ENCODE measurements around the gene NCOR2. TPM values are rescaled to one million over a fixed set of nuclear protein-coding genes. Genes with fewer than 3 reads are reported as not detected.

Gene NCOR2
- total RNA-seq, 3 donors from 2014 or later, result 159 to 269 (median 161) TPM

GRCh38 chr12:124583854-124584253 lies 16.4 kb upstream of the NCOR2 start:
- no peak for ATAC-seq
- H3K4me1 ChIP-seq (ENCODE audit: low read depth), result no peaks in the 10 kb centered on the region
- DNase-seq, result no peak
- no peak overlapping the region for H3K4me3 ChIP-seq
- TF ChIP-seq, protein P1, sequence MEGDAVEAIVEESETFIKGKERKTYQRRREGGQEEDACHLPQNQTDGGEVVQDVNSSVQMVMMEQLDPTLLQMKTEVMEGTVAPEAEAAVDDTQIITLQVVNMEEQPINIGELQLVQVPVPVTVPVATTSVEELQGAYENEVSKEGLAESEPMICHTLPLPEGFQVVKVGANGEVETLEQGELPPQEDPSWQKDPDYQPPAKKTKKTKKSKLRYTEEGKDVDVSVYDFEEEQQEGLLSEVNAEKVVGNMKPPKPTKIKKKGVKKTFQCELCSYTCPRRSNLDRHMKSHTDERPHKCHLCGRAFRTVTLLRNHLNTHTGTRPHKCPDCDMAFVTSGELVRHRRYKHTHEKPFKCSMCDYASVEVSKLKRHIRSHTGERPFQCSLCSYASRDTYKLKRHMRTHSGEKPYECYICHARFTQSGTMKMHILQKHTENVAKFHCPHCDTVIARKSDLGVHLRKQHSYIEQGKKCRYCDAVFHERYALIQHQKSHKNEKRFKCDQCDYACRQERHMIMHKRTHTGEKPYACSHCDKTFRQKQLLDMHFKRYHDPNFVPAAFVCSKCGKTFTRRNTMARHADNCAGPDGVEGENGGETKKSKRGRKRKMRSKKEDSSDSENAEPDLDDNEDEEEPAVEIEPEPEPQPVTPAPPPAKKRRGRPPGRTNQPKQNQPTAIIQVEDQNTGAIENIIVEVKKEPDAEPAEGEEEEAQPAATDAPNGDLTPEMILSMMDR (IDR thresholded peaks at IDR 0.05), result no peak
- no peaks in the 10 kb centered on the region for H3K9me3 ChIP-seq
- no peaks in the 10 kb centered on the region for H3K36me3 ChIP-seq (ENCODE audit: low read depth)
- intact Hi-C loops (cut with DNase I, micrococcal nuclease), result no loop called here

GRCh38 chr12:124582108-124582424 lies 14.7 kb upstream of the NCOR2 start:
- TF ChIP-seq, protein P1 (IDR thresholded peaks at IDR 0.05), result no peak
- H3K4me1 ChIP-seq (ENCODE audit: low read depth), result no peaks in the 10 kb centered on the region
- no peak overlapping the region for H3K4me3 ChIP-seq
- ATAC-seq, result peak; percentile 54
- intact Hi-C loops (cut with DNase I, micrococcal nuclease), result no loop called here
- no peak for DNase-seq
- no peaks in the 10 kb centered on the region for H3K36me3 ChIP-seq (ENCODE audit: low read depth)
- no peaks in the 10 kb centered on the region for H3K9me3 ChIP-seq

- DNase-seq, result no peak
- H3K36me3 ChIP-seq (ENCODE audit: low read depth), result no peaks in the 10 kb centered on the region
- TF ChIP-seq, protein P1 (IDR thresholded peaks at IDR 0.05), result no peak
- no peak overlapping the region for H3K4me3 ChIP-seq
- H3K4me1 ChIP-seq (ENCODE audit: low read depth), result no peaks in the 10 kb centered on the region
- ATAC-seq, result no peak
- intact Hi-C loops (cut with DNase I, micrococcal nuclease), result no loop called here
- H3K9me3 ChIP-seq, result peaks cover 3% of the 10 kb centered on the region
Observed at GRCh38 chr12:124581307-124582107, 14.1 kb upstream of the NCOR2 start.

DNA sequence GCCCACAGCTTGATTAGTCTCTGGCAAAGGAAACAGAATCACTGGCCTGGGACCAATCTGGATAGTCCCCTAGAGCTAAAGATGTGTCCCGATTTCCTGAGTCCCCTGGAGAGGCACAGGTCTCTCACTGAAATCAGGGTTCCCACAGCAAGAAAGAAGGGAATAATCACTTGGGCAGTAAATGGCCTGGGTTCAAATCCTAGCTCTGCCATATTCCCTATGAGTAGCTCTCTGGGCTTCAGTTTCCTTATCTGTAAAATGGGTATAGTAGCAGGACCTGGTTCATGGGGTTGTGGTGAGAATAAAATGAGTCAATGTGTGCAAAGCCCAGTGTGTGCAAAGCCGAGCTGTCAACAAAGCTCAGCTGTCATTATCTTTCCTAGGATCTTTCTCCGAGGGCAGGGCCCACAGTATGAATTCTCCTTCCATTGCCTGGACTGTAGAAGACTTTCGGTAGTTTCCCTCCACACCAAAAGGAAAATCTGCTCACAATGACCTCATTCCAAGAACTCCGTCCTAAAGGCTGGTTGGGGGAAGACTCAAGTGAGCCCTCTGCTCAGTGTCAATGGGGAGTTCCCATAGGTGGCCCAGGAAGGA lies 12.6 kb upstream of the NCOR2 start:
- no peak overlapping the region for H3K4me3 ChIP-seq
- H3K9me3 ChIP-seq, result peaks cover 3% of the 10 kb centered on the region
- H3K36me3 ChIP-seq (ENCODE audit: low read depth), result no peaks in the 10 kb centered on the region
- no peaks in the 10 kb centered on the region for H3K4me1 ChIP-seq (ENCODE audit: low read depth)
- ATAC-seq, result no peak
- DNase-seq, result no peak
- TF ChIP-seq, protein P1 (IDR thresholded peaks at IDR 0.05), result no peak
- intact Hi-C loops (cut with DNase I, micrococcal nuclease), result no loop called here

GRCh38 chr12:124578854-124579253 lies 11.4 kb upstream of the NCOR2 start:
- Histone ChIP-seq H3K4me3 (no peak overlapping the region), H3K4me1 (ENCODE audit: low read depth) (no peaks in the 10 kb centered on the region), H3K9me3 (peaks cover 3% of the 10 kb centered on the region), H3K36me3 (ENCODE audit: low read depth) (no peaks in the 10 kb centered on the region)
- DNase-seq (no peak), ATAC-seq (no peak)
- TF ChIP-seq, protein P1 (IDR thresholded peaks at IDR 0.05), result no peak
- intact Hi-C loops (cut with DNase I, micrococcal nuclease), result no loop called here

Measured in mucosa of descending colon (tissue), 3 donors.